Smooth muscle cell (in vitro differentiated cells): ENCODE measurements around the gene FMOD. TPM values are rescaled to one million over a fixed set of nuclear protein-coding genes. Genes with fewer than 3 reads are reported as not detected.
A peak's percentile ranks its signal among the peaks of the same experiment; 100 is the strongest.

Source experiments
- DNase-seq: peaks from one replicate; lab custom pipeline; 2025; ENCODE audit not compliant: unreplicated experiment; lab: John Stamatoyannopoulos, UW
- H2AFZ ChIP-seq: fragments of 200-600 bp; sonication (generic); 2 replicates; pipeline ENCODE4 v1.6.0; 2016; ENCODE audit warnings: antibody characterized with exemption, low read depth, mild to moderate bottlenecking
- H3F3A ChIP-seq: fragments of 200-600 bp; sonication (generic); 2 replicates; pipeline ENCODE4 v1.6.0; 2017; ENCODE audit warnings: antibody characterized with exemption, low read depth
- H3K27ac ChIP-seq: fragments of 200-600 bp; sonication (generic); 2 replicates; pipeline ENCODE4 v1.5.1; 2016; ENCODE audit warnings: low read depth, mild to moderate bottlenecking
- H3K27me3 ChIP-seq: fragments of 200-600 bp; sonication (generic); 2 replicates; pipeline ENCODE4 v1.6.1; 2016; ENCODE audit warnings: low read depth, mild to moderate bottlenecking
- H3K36me3 ChIP-seq: fragments of 200-600 bp; sonication (generic); 2 replicates; pipeline ENCODE4 v1.5.1; 2016; ENCODE audit warnings: low read depth
- H3K4me1 ChIP-seq: fragments of 200-600 bp; sonication (generic); 2 replicates; pipeline ENCODE4 v1.5.1; 2016; ENCODE audit warnings: low read depth
- H3K4me2 ChIP-seq: fragments of 200-600 bp; sonication (generic); 2 replicates; pipeline ENCODE4 v1.6.0; 2016; ENCODE audit warnings: mild to moderate bottlenecking
- H3K4me3 ChIP-seq: fragments of 200-600 bp; sonication (generic); 2 replicates; pipeline ENCODE4 v1.5.1; 2016; ENCODE audit warnings: mild to moderate bottlenecking
- H3K79me2 ChIP-seq: fragments of 200-600 bp; sonication (generic); 2 replicates; pipeline ENCODE4 v1.6.0; 2016; ENCODE audit warnings: low read depth, mild to moderate bottlenecking
- H3K9ac ChIP-seq: fragments of 200-600 bp; sonication (generic); 2 replicates; pipeline ENCODE4 v1.6.0; 2016; ENCODE audit warnings: low read depth
- H3K9me3 ChIP-seq: fragments of 200-600 bp; sonication (generic); replicated peaks from 2 replicates; pipeline ENCODE4 v1.5.1; 2016; ENCODE audit warnings: low read depth
- H4K20me1 ChIP-seq: fragments of 200-600 bp; sonication (generic); 2 replicates; pipeline ENCODE4 v1.6.0; 2016; ENCODE audit warnings: low read depth
- CTCF ChIP-seq: fragments of 200-600 bp; sonication (generic); IDR thresholded peaks from 2 replicates; pipeline ENCODE4 v1.5.1; 2017; ENCODE audit warnings: borderline replicate concordance, mild to moderate bottlenecking, antibody characterized with exemption; ENCODE audit not compliant: insufficient read depth, poor library complexity, severe bottlenecking
- WGBS: methylation state at CpG from one replicate; pipeline ENCODE4 v1.1.7; 2016; ENCODE audit warnings: low lambda C conversion rate; 5-methylcytosine and 5-hydroxymethylcytosine counted together
- polyA plus RNA-seq: library from polyadenylated mRNA; unstranded; fragments of >200 nt; fragmentation: Nextera tagmentation; extraction: Ambion mirVana; gene quantifications from 2 replicates; pipeline ENCODE4 v1.2.1, GENCODE V29; 2016
- total RNA-seq: library from RNA; depleted of rRNA; stranded (reverse); fragments of >200 nt; gene quantifications from 2 replicates; pipeline ENCODE4 v1.2.3, GENCODE V29; 2014

Gene FMOD
- total and polyA plus RNA-seq, 2 experiments from 2014 or later, result 247 to 369 TPM

- peak overlapping the region; percentile 84 for H3K27ac ChIP-seq
- no peaks in the 10 kb centered on the region for H3K36me3 ChIP-seq
- H3K4me1 ChIP-seq, result peaks cover 23% of the 10 kb centered on the region
- H3K4me3 ChIP-seq, result peak overlapping the region; percentile 40
- H3K4me2 ChIP-seq, result peak overlapping the region; percentile 85
- no peaks in the 10 kb centered on the region for H3K9me3 ChIP-seq
- no peaks in the 10 kb centered on the region for H3K27me3 ChIP-seq
- H4K20me1 ChIP-seq, result no peaks in the 10 kb centered on the region
- H3F3A ChIP-seq, result peaks cover 10% of the 10 kb centered on the region
- TF ChIP-seq CTCF, result no peak
- H3K9ac ChIP-seq, result peak overlapping the region; percentile 61
- peaks cover 33% of the 10 kb centered on the region for H3K79me2 ChIP-seq
- 74% methylated on average over 4 of the region's 4 CpGs for WGBS
- no peak overlapping the region for H2AFZ ChIP-seq
- DNase-seq, result no peak
These were observed 973 bp downstream of the FMOD start for GRCh38 chr1:203349773-203350524.

GRCh38 chr1:203349166-203349565 lies 1.8 kb downstream of the FMOD start:
- 96% methylated on average over 1 of the region's 1 CpG for WGBS
- no peak for TF ChIP-seq CTCF
- no peak overlapping the region for H3K4me3 ChIP-seq
- no peak for DNase-seq
- no peak overlapping the region for H3K9ac ChIP-seq
- H3K9me3 ChIP-seq, result no peaks in the 10 kb centered on the region
- no peaks in the 10 kb centered on the region for H3K36me3 ChIP-seq
- H3K79me2 ChIP-seq, result peaks cover 33% of the 10 kb centered on the region
- H4K20me1 ChIP-seq, result no peaks in the 10 kb centered on the region
- peaks cover 10% of the 10 kb centered on the region for H3F3A ChIP-seq
- H3K27ac ChIP-seq, result no peak overlapping the region
- no peaks in the 10 kb centered on the region for H3K27me3 ChIP-seq
- peaks cover 23% of the 10 kb centered on the region for H3K4me1 ChIP-seq
- H2AFZ ChIP-seq, result no peak overlapping the region
- peak overlapping the region; percentile 85 for H3K4me2 ChIP-seq

GRCh38 chr1:203346769-203347102 lies 4.2 kb downstream of the FMOD start:
- Histone ChIP-seq H2AFZ (no peak overlapping the region), H3K79me2 (peaks cover 33% of the 10 kb centered on the region), H3K4me2 (peak overlapping the region; percentile 59), H3K36me3 (no peaks in the 10 kb centered on the region), H3F3A (peaks cover 9% of the 10 kb centered on the region), H3K4me1 (peaks cover 16% of the 10 kb centered on the region), H3K27me3 (no peaks in the 10 kb centered on the region), H3K4me3 (no peak overlapping the region), H3K27ac (peak overlapping the region; percentile 50), H3K9ac (no peak overlapping the region), H3K9me3 (no peaks in the 10 kb centered on the region), H4K20me1 (no peaks in the 10 kb centered on the region)
- DNase-seq, result no peak
- TF ChIP-seq CTCF, result no peak
- WGBS, result 65% methylated on average over 3 of the region's 3 CpGs
